CD14-positive monocyte (primary cell): Measurements from ENCODE around the gene TMEM222. TPM values are rescaled to one million over a fixed set of nuclear protein-coding genes. Genes with fewer than 3 reads are reported as not detected.

Source experiments
- DNase-seq, 3 donors: peaks; one replicate each; pipeline ENCODE4 v3.0.0-alpha.2; 2011 to 2022
- H2AFZ ChIP-seq: 2 replicates; pipeline ENCODE4 v1.6.0; 2012; ENCODE audit warnings: mild to moderate bottlenecking, low read depth, low read length, inconsistent platforms; ENCODE audit not compliant: insufficient read depth, poor library complexity, severe bottlenecking
- H3K27ac ChIP-seq, 2 donors: 1 replicate in 1 of 2; 2 replicates in 1 of 2; pipeline ENCODE4 v1.5.1; 2012 to 2013; ENCODE audit warnings: low read length in 2 of 2, control low read depth in 1 of 2, inconsistent platforms in 1 of 2, low read depth in 1 of 2, mild to moderate bottlenecking in 1 of 2
- H3K27me3 ChIP-seq, 2 donors: one replicate each; pipeline versions ENCODE4 v1.6.0 to v1.6.1; 2011 to 2013; ENCODE audit warnings: low read length in 2 of 2; ENCODE audit not compliant: control insufficient read depth in 2 of 2, insufficient read depth in 2 of 2
- H3K36me3 ChIP-seq, 2 donors: replicated peaks in 1 of 2; 1 replicate in 1 of 2; 2 replicates in 1 of 2; pipeline versions ENCODE4 v1.5.1 to v1.6.1; 2012 to 2013; ENCODE audit warnings: low read length in 2 of 2, control low read depth in 1 of 2, inconsistent platforms in 1 of 2, mild to moderate bottlenecking in 1 of 2; ENCODE audit not compliant: insufficient read depth in 2 of 2, control insufficient read depth in 1 of 2
- H3K4me1 ChIP-seq, 2 donors: 1 replicate in 1 of 2; 2 replicates in 1 of 2; pipeline versions ENCODE4 v1.5.1 to v1.6.1; 2012 to 2013; ENCODE audit warnings: low read length in 2 of 2, control low read depth in 1 of 2, inconsistent platforms in 1 of 2, mild to moderate bottlenecking in 1 of 2, moderate library complexity in 1 of 2; ENCODE audit not compliant: insufficient read depth in 2 of 2, control insufficient read depth in 1 of 2
- H3K4me2 ChIP-seq: replicated peaks from 2 replicates; pipeline ENCODE3; 2012; ENCODE audit warnings: low read length, moderate library complexity, mild to moderate bottlenecking; ENCODE audit not compliant: poor library complexity, severe bottlenecking; ENCODE audit errors: extremely low read depth
- H3K4me3 ChIP-seq, 3 experiments: fragments of 200-600 bp in 1 of 3; sonication (generic) in 1 of 3; replicated peaks in 1 of 3; 1 replicate in 2 of 3; 2 replicates in 1 of 3; pipeline ENCODE4 v1.5.1; 2011 to 2013; ENCODE audit warnings: low read length in 3 of 3, mild to moderate bottlenecking in 3 of 3, control low read depth in 2 of 3, low read depth in 2 of 3, inconsistent platforms in 1 of 3, moderate library complexity in 1 of 3
- H3K79me2 ChIP-seq: 2 replicates; pipeline ENCODE4 v1.6.0; 2012; ENCODE audit warnings: mild to moderate bottlenecking, control low read depth, inconsistent platforms, low read length, moderate library complexity; ENCODE audit not compliant: insufficient read depth
- H3K9ac ChIP-seq: 2 replicates; pipeline ENCODE4 v1.6.0; 2017; ENCODE audit warnings: low read length, mild to moderate bottlenecking; ENCODE audit not compliant: insufficient read depth, poor library complexity, severe bottlenecking
- H3K9me3 ChIP-seq, 2 donors: replicated peaks in 1 of 2; 1 replicate in 1 of 2; 2 replicates in 1 of 2; pipeline versions ENCODE4 v1.5.1 to v1.6.1; 2012 to 2013; ENCODE audit warnings: low read length in 2 of 2, control low read depth in 1 of 2; ENCODE audit not compliant: control insufficient read depth in 1 of 2, insufficient read depth in 1 of 2
- H4K20me1 ChIP-seq: 2 replicates; pipeline ENCODE4 v1.6.0; 2012; ENCODE audit warnings: mild to moderate bottlenecking, low read length, control low read depth, moderate library complexity; ENCODE audit not compliant: insufficient read depth
- H3K27ac Mint-ChIP-seq, 7 donors: one replicate each; pipeline ENCODE4 v1.8.0; 2020; ENCODE audit warnings: mild to moderate bottlenecking in 7 of 7, mixed read lengths in 7 of 7, moderate library complexity in 6 of 7, inconsistent platforms in 2 of 7
- H3K27me3 Mint-ChIP-seq, 3 donors: one replicate each; pipeline ENCODE4 v1.8.0; 2021 to 2022; ENCODE audit warnings: low read depth in 3 of 3, mild to moderate bottlenecking in 3 of 3, mixed read lengths in 3 of 3, moderate library complexity in 3 of 3, inconsistent platforms in 1 of 3
- H3K36me3 Mint-ChIP-seq, 2 donors: one replicate each; pipeline ENCODE4 v1.8.0; 2020; ENCODE audit warnings: mixed read lengths in 2 of 2, inconsistent platforms in 1 of 2, mild to moderate bottlenecking in 1 of 2
- H3K4me1 Mint-ChIP-seq: one replicate; pipeline ENCODE4 v1.8.0; 2020; ENCODE audit warnings: mild to moderate bottlenecking, mixed read lengths
- H3K4me3 Mint-ChIP-seq, 2 donors: one replicate each; pipeline ENCODE4 v1.8.0; 2020; ENCODE audit warnings: mild to moderate bottlenecking in 2 of 2, mixed read lengths in 2 of 2, moderate library complexity in 1 of 2
- H3K9me3 Mint-ChIP-seq, 7 donors: one replicate each; pipeline ENCODE4 v1.8.0; 2020 to 2022; ENCODE audit warnings: mixed read lengths in 7 of 7, mild to moderate bottlenecking in 6 of 7, moderate library complexity in 6 of 7, inconsistent platforms in 2 of 7
- WGBS: methylation state at CpG from one replicate; pipeline ENCODE4 v1.1.5; 2013; ENCODE audit warnings: missing lambda C conversion rate; ENCODE audit not compliant: insufficient coverage; 5-methylcytosine and 5-hydroxymethylcytosine counted together
- intact Hi-C, 2 donors: fragments of 100-400 bp; cut with micrococcal nuclease; formaldehyde crosslinking; loops; one replicate each; pipeline versions ENCODE4 v1.15.0 to v1.15.1; 2023
- polyA plus RNA-seq, 3 donors: library from polyadenylated mRNA; depleted of rRNA in 1 of 3; unstranded in 2 of 3; stranded (reverse) in 1 of 3; fragments of 300-500 nt in 2 of 3; fragments of >200 nt in 1 of 3; fragmentation: Illumina TruSeq in 2 of 3; gene quantifications; 1 replicate in 2 of 3; 2 replicates in 1 of 3; pipeline ENCODE4 v1.2.3, GENCODE V29; 2012 to 2021
- TF ChIP-seq, protein P1 (sequence below): fragments of 200-600 bp; IDR thresholded peaks from one replicate; pipeline ENCODE4 v1.8.0; 2022; ENCODE audit warnings: antibody characterized with exemption, mild to moderate bottlenecking

The TMEM222 gene
- polyA plus RNA-seq, 3 donors: 23.2 to 29.0 (median 24.6) TPM

DNA sequence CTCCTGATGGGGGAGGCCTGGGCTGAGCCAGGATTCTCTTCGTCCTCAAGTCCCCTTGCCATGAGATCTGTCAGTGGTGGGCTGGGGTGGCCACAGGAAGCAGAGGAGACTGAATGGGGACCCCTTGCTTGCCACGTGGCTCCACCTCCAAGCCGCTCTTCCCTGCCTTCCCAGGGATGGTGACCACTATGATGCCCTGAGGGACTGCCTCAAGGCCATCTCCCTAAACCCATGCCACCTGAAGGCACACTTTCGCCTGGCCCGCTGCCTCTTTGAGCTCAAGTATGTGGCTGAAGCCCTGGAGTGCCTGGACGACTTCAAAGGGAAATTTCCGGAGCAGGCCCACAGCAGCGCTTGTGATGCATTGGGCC, 20.9 kb upstream of the TMEM222 start:
- TF ChIP-seq, protein P1, sequence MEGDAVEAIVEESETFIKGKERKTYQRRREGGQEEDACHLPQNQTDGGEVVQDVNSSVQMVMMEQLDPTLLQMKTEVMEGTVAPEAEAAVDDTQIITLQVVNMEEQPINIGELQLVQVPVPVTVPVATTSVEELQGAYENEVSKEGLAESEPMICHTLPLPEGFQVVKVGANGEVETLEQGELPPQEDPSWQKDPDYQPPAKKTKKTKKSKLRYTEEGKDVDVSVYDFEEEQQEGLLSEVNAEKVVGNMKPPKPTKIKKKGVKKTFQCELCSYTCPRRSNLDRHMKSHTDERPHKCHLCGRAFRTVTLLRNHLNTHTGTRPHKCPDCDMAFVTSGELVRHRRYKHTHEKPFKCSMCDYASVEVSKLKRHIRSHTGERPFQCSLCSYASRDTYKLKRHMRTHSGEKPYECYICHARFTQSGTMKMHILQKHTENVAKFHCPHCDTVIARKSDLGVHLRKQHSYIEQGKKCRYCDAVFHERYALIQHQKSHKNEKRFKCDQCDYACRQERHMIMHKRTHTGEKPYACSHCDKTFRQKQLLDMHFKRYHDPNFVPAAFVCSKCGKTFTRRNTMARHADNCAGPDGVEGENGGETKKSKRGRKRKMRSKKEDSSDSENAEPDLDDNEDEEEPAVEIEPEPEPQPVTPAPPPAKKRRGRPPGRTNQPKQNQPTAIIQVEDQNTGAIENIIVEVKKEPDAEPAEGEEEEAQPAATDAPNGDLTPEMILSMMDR: peak; percentile 61
- H3K4me1 Mint-ChIP-seq: peaks cover 23% of the 10 kb centered on the region
- no peak overlapping the region for H3K4me3 Mint-ChIP-seq
- Histone ChIP-seq H3K27ac (peak overlapping the region; percentile 75 to 84), H3K4me2 (no peak overlapping the region), H3K9ac (no peak overlapping the region), H4K20me1 (peaks cover 34% of the 10 kb centered on the region), H3K27me3 (no peaks in the 10 kb centered on the region), H3K36me3 (peaks cover 70 to 90% of the 10 kb centered on the region in 2 donors), H3K9me3 (no peaks in the 10 kb centered on the region), H3K4me3 (no peak overlapping the region), H2AFZ (no peak overlapping the region), H3K4me1 (peaks cover 25 to 26% of the 10 kb centered on the region in 2 donors), H3K79me2 (no peaks in the 10 kb centered on the region)
- no peaks in the 10 kb centered on the region for H3K9me3 Mint-ChIP-seq
- H3K36me3 Mint-ChIP-seq: peaks cover 78 to 89% of the 10 kb centered on the region in 2 donors
- 89% methylated on average over 6 of the region's 8 CpGs for WGBS
- intact Hi-C loops: loop anchor here (1.0 to 10.0 kb wide), 5 partner anchors 94 to 374 kb away; partner anchors contain the start of genes AHDC1 (in 1 of the 2) and IFI6 (in 1 of the 2)
- H3K27me3 Mint-ChIP-seq: no peaks in the 10 kb centered on the region
- H3K27ac Mint-ChIP-seq: peak overlapping the region in 6 of 7 donors; percentile 61 to 91 (median 87)
- DNase-seq: no peak

DNA sequence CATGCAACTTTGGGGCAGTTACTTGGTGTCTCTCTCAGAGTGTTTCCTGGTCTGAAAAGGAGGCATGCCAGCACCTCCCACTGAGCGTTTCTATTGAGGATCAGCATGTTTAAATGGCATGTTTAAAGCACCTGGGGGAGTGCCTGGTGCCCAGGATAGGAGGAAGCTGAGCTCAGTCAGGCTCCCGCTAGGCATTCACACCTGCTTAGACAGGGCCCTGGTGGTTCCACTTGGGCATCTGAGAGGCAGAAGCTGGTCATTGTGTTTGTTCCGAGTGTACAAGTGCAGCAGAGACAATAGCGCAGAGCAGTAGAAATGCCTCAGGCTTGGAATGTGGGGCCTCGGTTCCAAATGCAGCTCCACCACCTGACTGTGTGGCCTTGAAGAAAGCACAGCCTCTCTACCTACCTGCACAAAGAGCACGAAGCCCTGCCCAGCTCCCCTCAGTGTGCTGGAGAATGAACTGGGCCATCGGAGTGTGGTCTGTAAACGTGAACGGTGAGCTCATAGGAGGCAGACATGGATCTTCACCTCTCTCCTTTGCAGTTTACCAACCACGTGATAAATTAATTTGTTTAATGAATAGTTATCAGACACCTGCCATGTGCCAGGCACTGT, 20.3 kb upstream of the TMEM222 start:
- TF ChIP-seq, protein P1: no peak
- Histone ChIP-seq H3K9ac (no peak overlapping the region), H3K27me3 (no peaks in the 10 kb centered on the region), H3K27ac (no peak overlapping the region), H3K4me3 (no peak overlapping the region), H3K9me3 (no peaks in the 10 kb centered on the region), H3K4me2 (no peak overlapping the region), H3K4me1 (peaks cover 25 to 26% of the 10 kb centered on the region in 2 donors), H4K20me1 (peaks cover 30% of the 10 kb centered on the region), H2AFZ (no peak overlapping the region), H3K79me2 (no peaks in the 10 kb centered on the region), H3K36me3 (peaks cover 70 to 91% of the 10 kb centered on the region in 2 donors)
- 99% methylated on average over 6 of the region's 10 CpGs for WGBS
- Mint-ChIP-seq H3K4me1 (peaks cover 23% of the 10 kb centered on the region), H3K27me3 (no peaks in the 10 kb centered on the region), H3K27ac (peak overlapping the region in 1 of 7 donors; percentile 61), H3K9me3 (no peaks in the 10 kb centered on the region), H3K36me3 (peaks cover 79 to 91% of the 10 kb centered on the region in 2 donors), H3K4me3 (no peak overlapping the region)
- intact Hi-C loops: loop anchor here (1.0 to 10.0 kb wide), 5 partner anchors 93 to 373 kb away; partner anchors contain the start of genes AHDC1 (in 1 of the 2) and IFI6 (in 1 of the 2)
- no peak for DNase-seq
